GM19438 (cell line): ENCODE results near the gene SMAP1.
A peak's percentile ranks its signal among the peaks of the same experiment; 100 is the strongest.
"Not testable (repeated sequence)": the region's sequence is repeated elsewhere in the genome, so short reads cannot be mapped to it uniquely, and the experiment has no call there.

Experiments
- ATAC-seq: cut with Tn5 transposase; IDR thresholded peaks from one replicate; pipeline ENCODE4 v1.9.1; 2021; ENCODE audit warnings: low read depth; ENCODE audit not compliant: unreplicated experiment

SMAP1 gene

GRCh38 chr6:70735513-70735912 lies 67.8 kb downstream of the SMAP1 start:
- ATAC-seq, result no peak

GRCh38 chr6:70738028-70738427 lies 70.3 kb downstream of the SMAP1 start:
- no peak for ATAC-seq

GRCh38 chr6:70739534-70739933 lies 71.9 kb downstream of the SMAP1 start:
- ATAC-seq, result no peak

- ATAC-seq, result not testable (repeated sequence)
Observed at GRCh38 chr6:70740746-70741145, 73.1 kb downstream of the SMAP1 start.

GRCh38 chr6:70742462-70742861 lies 74.8 kb downstream of the SMAP1 start:
- ATAC-seq, result not testable (repeated sequence)

GRCh38 chr6:70753870-70754380 lies 86.2 kb downstream of the SMAP1 start:
- ATAC-seq, result no peak

- no peak for ATAC-seq
Observed at GRCh38 chr6:70758883-70759282, 91.2 kb downstream of the SMAP1 start.

GRCh38 chr6:70763754-70764510 lies 96.2 kb downstream of the SMAP1 start:
- no peak for ATAC-seq

- no peak for ATAC-seq
Observed at GRCh38 chr6:70764706-70765105, 97.0 kb downstream of the SMAP1 start.

GRCh38 chr6:70771351-70771750 lies 103.7 kb downstream of the SMAP1 start:
- ATAC-seq, result not testable (repeated sequence)

GRCh38 chr6:70779934-70780333 lies 112.3 kb downstream of the SMAP1 start:
- no peak for ATAC-seq

GRCh38 chr6:70790483-70791224 lies 123.0 kb downstream of the SMAP1 start:
- ATAC-seq, result no peak

- peak; percentile 95 for ATAC-seq
Observed at GRCh38 chr6:70797625-70798024, 129.9 kb downstream of the SMAP1 start.

- ATAC-seq, result no peak
Observed at GRCh38 chr6:70806086-70806485, 138.4 kb downstream of the SMAP1 start.

GRCh38 chr6:70811788-70812187 lies 144.1 kb downstream of the SMAP1 start:
- no peak for ATAC-seq

GRCh38 chr6:70813885-70814284 lies 146.2 kb downstream of the SMAP1 start:
- no peak for ATAC-seq

GRCh38 chr6:70819646-70820045 lies 152.0 kb downstream of the SMAP1 start:
- ATAC-seq, result no peak

GRCh38 chr6:70820778-70821177 lies 153.1 kb downstream of the SMAP1 start:
- no peak for ATAC-seq

- ATAC-seq, result no peak
Observed at GRCh38 chr6:70821751-70822150, 154.1 kb downstream of the SMAP1 start.

- peak; percentile 62 for ATAC-seq
Observed at GRCh38 chr6:70823651-70824050, 156.0 kb downstream of the SMAP1 start.

GRCh38 chr6:70831427-70831826 lies 163.7 kb downstream of the SMAP1 start:
- ATAC-seq, result no peak

- no peak for ATAC-seq
Observed at GRCh38 chr6:70834520-70834919, 166.8 kb downstream of the SMAP1 start.
